ENCODE data around the gene BCAN. TPM values are rescaled to one million over a fixed set of nuclear protein-coding genes. Genes with fewer than 3 reads are reported as not detected.

The BCAN gene
- total RNA-seq, 1 experiment from 2014 or later = 3.6 TPM

- TF ChIP-seq ZNF532 (CRISPR knock-in tag; IDR thresholded peaks at IDR 0.05; ENCODE audit: borderline replicate concordance) (0 out of 2 replicates have a peak, but pooled peaks have one; percentile 40), SMAD3 (CRISPR knock-in tag; IDR thresholded peaks at IDR 0.05; ENCODE audit: borderline replicate concordance) (0 out of 2 replicates have a peak, but pooled peaks have one; percentile 12), CDX4 (CRISPR knock-in tag; IDR thresholded peaks at IDR 0.05; ENCODE audit: borderline replicate concordance) (no peak), EMX1 (CRISPR knock-in tag; IDR thresholded peaks at IDR 0.05) (no peak), TP53 (CRISPR knock-in tag; IDR thresholded peaks at IDR 0.05) (no peak; the same call in 1 of the 2 replicates), GABPB1 (CRISPR knock-in tag; IDR thresholded peaks at IDR 0.05) (no peak), ATF1 (CRISPR knock-in tag; IDR thresholded peaks at IDR 0.05) (no peak), MXD4 (CRISPR knock-in tag; IDR thresholded peaks at IDR 0.05; ENCODE audit: borderline replicate concordance) (no peak), CTCF (IDR thresholded peaks at IDR 0.05) (no peak), E2F1 (CRISPR knock-in tag; IDR thresholded peaks at IDR 0.05) (no peak; the same call in 1 of the 2 replicates), HMGA2 (CRISPR knock-in tag; IDR thresholded peaks at IDR 0.05) (no peak), USF2 (CRISPR knock-in tag; IDR thresholded peaks at IDR 0.05) (no peak; the same call in 1 of the 2 replicates), NR1H2 (CRISPR knock-in tag; IDR thresholded peaks at IDR 0.05) (peak; percentile 89), ZBTB21 (CRISPR knock-in tag; IDR thresholded peaks at IDR 0.05; ENCODE audit: borderline replicate concordance) (peak; percentile 78)
- TF ChIP-seq, protein P1, sequence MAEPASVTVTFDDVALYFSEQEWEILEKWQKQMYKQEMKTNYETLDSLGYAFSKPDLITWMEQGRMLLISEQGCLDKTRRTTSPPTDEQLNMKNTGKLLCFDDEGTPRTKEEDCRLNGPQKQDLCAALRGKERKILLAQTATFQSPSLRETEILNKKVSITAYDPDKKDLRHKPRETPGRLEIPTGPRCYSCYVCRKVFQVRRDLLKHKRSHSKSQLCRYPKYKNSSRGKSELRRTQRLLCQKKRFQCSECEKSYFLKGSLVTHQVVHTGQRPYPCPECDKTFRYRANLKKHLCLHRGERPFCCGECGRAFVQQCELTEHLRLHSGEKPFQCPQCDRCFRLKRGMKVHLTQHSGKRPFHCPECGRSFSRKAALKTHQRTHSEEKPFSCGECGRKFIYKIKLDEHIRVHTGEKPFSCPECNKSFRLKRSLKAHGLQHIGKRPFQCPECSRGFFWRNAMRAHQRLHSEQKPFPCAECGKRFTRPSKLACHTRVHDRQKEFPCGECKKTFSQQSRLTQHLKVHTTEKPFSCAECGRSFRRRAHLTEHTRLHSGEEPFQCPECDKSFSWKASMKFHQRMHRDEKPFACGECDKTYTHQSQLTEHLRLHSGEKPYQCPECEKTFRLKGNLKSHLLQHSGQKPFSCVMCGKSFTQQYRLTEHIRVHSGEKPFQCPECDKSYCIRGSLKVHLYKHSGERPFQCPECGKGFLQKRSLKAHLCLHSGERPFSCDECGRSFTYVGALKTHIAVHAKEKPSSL (CRISPR knock-in tag; conservative IDR thresholded peaks at IDR 0.05) = no peak
- TF ChIP-seq, protein P2, sequence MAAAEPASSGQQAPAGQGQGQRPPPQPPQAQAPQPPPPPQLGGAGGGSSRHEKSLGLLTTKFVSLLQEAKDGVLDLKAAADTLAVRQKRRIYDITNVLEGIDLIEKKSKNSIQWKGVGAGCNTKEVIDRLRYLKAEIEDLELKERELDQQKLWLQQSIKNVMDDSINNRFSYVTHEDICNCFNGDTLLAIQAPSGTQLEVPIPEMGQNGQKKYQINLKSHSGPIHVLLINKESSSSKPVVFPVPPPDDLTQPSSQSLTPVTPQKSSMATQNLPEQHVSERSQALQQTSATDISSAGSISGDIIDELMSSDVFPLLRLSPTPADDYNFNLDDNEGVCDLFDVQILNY (CRISPR knock-in tag; IDR thresholded peaks at IDR 0.05) = peak; percentile 65; the same call in 1 of the 2 replicates
- TF ChIP-seq, protein P3, sequence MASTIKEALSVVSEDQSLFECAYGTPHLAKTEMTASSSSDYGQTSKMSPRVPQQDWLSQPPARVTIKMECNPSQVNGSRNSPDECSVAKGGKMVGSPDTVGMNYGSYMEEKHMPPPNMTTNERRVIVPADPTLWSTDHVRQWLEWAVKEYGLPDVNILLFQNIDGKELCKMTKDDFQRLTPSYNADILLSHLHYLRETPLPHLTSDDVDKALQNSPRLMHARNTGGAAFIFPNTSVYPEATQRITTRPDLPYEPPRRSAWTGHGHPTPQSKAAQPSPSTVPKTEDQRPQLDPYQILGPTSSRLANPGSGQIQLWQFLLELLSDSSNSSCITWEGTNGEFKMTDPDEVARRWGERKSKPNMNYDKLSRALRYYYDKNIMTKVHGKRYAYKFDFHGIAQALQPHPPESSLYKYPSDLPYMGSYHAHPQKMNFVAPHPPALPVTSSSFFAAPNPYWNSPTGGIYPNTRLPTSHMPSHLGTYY (CRISPR knock-in tag; IDR thresholded peaks at IDR 0.05) = no peak
- TF ChIP-seq, protein P4, sequence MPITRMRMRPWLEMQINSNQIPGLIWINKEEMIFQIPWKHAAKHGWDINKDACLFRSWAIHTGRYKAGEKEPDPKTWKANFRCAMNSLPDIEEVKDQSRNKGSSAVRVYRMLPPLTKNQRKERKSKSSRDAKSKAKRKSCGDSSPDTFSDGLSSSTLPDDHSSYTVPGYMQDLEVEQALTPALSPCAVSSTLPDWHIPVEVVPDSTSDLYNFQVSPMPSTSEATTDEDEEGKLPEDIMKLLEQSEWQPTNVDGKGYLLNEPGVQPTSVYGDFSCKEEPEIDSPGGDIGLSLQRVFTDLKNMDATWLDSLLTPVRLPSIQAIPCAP (CRISPR knock-in tag; IDR thresholded peaks at IDR 0.05) = peak; percentile 38; the same call in 1 of the 2 replicates
- TF ChIP-seq, protein P5, sequence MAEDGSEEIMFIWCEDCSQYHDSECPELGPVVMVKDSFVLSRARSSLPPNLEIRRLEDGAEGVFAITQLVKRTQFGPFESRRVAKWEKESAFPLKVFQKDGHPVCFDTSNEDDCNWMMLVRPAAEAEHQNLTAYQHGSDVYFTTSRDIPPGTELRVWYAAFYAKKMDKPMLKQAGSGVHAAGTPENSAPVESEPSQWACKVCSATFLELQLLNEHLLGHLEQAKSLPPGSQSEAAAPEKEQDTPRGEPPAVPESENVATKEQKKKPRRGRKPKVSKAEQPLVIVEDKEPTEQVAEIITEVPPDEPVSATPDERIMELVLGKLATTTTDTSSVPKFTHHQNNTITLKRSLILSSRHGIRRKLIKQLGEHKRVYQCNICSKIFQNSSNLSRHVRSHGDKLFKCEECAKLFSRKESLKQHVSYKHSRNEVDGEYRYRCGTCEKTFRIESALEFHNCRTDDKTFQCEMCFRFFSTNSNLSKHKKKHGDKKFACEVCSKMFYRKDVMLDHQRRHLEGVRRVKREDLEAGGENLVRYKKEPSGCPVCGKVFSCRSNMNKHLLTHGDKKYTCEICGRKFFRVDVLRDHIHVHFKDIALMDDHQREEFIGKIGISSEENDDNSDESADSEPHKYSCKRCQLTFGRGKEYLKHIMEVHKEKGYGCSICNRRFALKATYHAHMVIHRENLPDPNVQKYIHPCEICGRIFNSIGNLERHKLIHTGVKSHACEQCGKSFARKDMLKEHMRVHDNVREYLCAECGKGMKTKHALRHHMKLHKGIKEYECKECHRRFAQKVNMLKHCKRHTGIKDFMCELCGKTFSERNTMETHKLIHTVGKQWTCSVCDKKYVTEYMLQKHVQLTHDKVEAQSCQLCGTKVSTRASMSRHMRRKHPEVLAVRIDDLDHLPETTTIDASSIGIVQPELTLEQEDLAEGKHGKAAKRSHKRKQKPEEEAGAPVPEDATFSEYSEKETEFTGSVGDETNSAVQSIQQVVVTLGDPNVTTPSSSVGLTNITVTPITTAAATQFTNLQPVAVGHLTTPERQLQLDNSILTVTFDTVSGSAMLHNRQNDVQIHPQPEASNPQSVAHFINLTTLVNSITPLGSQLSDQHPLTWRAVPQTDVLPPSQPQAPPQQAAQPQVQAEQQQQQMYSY (CRISPR knock-in tag; IDR thresholded peaks at IDR 0.05) = 0 out of 2 replicates have a peak, but pooled peaks have one; percentile 14
Observed at GRCh38 chr1:156676820-156677615, 35.1 kb downstream of the BCAN start, which contains the start of gene NES (continued).
